HG03521 (cell line): Measurements from ENCODE around the gene UNG.
"Not testable (repeated sequence)": the region's sequence is repeated elsewhere in the genome, so short reads cannot be mapped to it uniquely, and the experiment has no call there.

Source experiments
- ATAC-seq: cut with Tn5 transposase; IDR thresholded peaks from one replicate; pipeline ENCODE4 v1.9.1; 2021; ENCODE audit warnings: mild to moderate bottlenecking, moderate library complexity; ENCODE audit not compliant: unreplicated experiment

The UNG gene

DNA sequence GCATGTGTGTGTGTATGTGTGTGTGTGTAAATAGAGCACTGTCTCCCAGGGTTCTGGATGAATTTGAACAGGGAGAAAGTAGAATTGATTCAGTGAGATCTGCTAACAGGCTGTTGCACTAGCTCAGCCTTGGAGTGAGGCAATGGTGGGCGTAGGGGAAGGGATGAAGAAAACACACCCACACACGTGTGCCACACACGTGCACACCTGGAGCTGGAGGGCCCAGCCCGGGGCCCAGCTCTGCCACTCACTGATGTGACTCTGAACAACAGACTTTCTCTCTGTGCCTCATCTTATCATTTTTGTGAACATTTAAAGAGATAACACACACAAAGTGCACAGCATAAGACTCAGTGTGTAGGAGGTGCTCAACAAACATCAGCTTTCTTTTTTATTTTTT is 23.2 kb downstream of the UNG start:
- ATAC-seq: no peak

DNA sequence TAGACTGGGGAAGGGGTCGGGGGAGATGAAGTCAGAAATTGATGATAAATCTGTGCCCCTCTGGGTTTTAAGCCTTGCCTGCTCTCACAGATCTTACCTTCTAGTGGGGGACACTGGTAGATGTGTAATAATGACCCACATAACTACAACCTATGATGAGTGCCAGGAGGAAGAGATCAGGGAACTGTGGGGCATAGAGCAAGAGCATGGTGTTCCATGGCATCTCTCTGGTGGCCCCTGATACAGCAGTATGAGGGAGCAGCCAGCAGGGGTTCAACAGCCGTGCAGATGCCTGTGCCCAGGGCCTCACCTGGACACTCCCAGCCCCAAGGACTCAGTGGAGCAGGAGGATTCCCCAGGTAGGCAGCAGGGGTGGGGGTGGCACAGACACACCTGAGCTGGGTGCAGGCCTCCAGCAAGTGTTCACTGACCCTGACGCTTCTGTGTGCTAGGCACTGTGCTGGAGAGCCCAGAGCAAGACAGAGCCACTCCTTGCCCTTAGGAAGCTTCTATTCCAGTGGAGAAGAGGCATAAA is 24.0 kb downstream of the UNG start:
- ATAC-seq: no peak

DNA sequence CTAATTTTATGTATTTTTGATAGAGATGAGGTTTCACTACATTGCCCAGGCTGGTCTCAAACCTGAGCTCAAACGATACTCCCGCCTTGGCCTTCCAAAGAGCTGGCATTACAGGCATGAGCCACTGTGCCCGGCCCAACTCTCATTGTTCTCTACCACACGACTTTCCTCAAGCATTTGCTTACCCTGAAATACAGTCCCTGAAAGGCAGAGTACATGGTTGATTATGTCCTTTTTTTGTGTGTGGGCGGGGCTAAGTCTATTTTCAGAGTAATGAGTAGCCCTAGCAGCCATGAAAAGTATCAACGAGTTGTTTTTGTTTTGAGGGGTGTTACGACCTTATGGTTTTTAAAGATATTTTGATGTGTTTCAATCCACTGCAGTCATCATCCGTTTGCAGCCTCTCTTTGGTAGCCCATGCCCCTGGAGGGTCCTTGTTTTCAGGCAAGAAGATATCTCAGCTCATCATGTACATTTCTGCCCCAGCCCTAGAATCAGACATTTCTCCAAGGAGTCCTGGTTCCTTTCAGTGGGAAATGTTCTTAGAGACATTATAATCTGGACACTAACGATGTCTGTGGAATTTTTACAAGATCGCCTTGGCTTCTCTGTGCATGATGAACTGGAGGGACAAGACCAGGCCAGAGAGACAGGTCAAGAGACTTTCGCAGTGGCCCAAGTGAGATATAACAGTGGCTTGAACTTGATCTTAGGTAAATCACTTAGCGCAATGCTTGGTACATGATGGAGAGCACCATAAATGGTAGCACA is 27.7 kb downstream of the UNG start:
- no peak for ATAC-seq

DNA sequence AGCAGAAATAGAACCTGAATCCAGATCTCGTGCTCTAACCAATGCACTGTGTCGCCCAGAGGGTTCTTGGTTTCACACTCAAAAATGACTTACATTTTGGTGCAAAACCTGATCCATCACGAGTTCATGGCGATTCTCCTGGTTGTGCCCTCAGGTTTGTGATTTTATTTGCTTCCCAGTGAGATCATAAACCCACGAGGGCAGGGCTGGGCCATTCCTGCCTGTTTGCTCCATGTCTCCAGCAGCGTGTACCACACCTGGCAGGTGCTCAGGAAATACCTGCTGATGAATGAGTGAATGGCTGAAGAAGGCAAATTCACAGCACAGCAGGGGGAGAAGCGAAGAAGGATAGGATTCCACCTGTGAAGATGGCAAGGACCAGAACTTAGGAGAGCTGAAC is 28.4 kb downstream of the UNG start:
- ATAC-seq: no peak

DNA sequence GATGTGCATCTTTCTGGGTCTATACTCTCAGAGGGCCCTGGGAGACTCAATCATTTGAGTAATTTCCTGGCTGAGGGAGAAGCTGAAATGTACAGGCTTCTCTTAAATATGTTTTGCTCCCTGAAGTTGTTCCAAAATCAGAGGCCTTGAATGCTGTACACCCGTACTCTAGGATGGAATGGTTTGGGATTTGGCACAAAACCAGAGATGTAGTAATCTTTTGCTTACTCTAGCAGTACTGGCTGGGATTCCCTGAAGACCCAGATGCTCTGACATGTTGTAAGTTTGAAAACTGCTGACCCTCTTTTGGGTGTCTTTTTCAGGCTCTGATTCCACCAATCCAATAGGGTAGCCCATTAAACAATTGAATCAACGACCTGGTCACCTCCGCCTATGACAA is 29.4 kb downstream of the UNG start:
- no peak for ATAC-seq

DNA sequence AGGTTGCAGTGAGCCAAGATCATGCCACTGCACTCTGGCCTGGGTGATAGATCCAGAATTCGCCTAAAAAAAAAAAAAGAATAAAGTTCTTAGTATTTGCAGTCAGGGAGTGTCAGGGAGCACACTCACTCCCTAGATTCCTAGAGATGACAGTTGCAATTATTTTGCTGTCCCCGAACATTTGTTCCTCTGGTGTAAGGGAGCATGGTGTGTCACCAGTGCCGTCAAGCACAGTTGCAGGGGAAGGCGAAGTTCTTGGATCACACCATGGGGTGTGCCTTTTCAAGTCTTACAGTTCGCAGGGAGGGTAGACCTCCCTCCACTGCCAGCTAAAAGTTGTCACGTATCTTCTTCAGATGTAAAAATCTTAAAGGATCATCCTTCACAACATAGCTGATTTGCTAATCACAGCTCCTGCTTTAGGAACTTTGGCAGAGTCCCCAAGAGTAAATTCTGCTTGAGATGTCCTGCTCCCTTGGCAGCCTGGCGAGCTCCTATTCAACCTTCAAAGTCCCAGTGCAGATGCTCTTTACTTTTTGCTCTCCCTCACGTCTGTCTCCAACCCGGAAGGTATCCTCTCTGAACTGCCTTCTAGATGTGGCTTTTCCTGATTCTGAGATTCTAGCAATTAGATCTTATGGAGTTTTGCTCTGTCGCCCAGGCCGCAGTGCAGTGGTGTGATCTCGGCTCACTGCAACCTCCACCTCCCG is 30.3 kb downstream of the UNG start:
- ATAC-seq: no peak

DNA sequence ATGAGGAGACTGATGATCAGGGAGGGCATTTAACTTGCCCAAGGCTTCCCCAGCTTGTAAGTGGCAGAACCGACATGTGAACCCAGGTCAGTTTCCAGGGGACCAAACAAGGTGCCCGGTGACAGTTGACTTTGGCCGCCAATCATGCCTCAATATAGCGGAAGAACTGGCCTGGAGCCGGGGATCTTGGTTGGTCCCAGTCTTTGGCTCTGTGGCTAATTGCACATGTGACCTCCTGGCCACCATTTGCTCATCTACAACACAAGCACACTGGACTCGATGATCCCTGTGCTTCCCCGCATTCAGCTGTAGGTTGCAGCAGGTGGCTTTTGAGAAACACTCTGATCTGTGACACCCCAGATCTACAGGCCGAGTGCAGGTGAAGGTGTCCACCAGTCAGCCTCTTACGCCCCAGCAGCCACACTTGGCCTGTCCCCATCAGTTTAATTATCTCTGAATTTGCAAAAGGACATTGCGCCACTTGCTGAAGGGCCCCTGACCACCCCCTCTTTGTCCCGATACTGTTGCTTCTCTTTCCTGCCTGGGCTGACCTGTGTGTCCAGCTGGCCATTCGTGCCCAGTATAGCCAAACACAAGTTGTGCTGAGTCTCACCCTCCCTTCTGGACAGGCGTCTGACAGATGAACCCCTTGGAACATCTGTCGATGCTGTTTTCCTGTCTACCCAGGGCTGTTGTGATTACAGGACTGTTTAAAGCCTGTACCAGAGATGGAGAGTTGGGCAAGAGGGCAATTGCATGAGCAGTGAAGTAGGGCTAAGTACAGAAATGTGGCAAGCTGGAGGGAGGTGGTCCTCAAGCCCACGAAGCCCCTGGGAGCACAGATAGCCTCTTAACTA is 33.1 kb downstream of the UNG start:
- no peak for ATAC-seq

DNA sequence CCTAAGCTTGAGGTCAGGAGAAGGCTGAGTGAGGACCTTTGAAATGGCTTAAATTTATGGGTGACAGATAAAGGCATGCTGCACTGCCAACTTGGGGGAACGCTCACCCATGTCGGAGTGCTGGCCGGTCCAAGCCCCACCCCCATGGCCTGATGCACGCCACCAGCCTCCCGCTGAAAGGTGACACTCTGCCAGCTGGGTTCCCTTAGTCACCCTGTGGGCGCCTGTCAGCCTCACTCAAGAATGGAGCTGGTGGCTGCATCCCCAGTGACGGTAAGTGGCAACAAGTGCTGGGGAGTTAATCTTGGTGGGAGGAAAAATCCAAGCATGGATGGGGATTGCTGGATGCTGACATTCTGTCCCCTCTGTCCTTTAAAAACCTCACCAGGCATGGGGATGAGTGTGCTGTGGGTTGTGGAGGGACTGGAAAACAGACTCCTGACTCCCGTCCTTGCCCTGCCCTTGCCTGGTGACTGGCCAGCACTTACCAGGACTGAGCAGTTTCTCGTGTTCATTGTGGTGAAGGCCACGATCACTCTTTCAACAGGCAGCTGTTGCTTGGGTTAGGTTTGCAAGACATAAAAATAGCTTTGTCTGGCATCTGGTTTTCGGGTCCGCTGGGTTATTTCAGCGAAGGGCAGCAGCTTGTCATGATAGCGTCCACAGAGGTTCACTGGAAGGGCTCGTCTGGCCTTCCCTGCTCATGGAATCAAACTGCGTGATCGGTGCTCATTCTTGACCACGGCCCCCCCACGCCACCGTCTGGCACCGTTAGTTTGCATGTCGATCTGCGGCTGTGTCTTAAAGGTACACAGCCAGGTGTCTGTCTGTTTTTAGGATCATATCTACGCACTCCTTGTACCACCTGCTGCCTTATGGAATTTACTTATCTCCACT is 34.0 kb downstream of the UNG start:
- ATAC-seq: no peak

DNA sequence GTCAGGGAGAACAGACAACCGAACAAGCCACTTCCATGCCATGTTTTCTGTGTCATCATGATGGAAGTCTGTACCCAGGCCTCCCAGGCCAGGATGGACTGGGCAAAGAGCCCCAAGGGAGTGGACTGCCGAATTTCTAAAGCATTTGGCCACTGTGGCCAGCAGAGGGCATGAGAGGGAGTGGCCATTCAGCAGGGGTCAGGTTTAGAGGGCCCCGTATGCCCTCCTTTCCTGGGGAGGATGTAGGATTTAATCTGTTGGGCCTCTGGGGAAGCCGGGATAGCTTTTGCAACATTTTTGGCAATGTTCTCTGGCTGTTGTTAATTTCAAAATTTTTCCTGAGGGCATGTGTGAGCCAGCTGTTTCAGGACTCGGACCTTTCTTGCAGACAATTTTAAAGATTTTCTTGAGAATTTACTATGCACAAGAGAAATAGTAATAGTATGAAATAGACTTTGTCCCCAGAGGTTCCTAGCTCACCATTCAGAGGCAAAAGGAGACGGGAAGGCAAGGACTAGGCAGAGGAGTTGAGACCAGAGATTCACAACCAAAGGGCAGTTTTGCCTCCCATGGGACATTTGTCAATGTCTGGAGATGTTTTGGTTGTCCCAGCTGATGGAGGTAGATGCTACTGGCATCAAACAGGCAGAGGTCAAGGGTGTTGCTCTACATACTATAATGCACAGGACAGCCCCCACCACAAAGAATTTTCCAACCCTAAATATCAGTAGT is 37.0 kb downstream of the UNG start:
- ATAC-seq: no peak

DNA sequence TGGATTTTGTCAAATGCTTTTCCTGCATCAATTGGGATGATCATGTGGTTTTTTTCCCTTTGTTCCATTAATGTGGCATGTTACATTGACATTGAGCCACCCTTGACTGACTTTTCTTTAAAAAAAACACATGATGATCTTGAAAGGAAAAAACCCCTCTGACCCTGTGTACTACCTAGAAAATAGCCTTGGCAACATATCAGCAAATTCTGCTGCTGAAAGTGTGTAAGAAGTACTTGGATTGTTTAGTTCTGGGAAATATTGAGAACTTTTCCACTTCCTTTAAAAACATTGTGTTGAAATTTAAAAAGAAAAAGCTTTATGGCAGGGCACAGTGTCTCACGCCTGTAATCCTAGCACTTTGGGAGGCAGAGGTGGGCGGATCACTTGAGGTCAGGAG is 39.7 kb downstream of the UNG start:
- ATAC-seq: no peak

DNA sequence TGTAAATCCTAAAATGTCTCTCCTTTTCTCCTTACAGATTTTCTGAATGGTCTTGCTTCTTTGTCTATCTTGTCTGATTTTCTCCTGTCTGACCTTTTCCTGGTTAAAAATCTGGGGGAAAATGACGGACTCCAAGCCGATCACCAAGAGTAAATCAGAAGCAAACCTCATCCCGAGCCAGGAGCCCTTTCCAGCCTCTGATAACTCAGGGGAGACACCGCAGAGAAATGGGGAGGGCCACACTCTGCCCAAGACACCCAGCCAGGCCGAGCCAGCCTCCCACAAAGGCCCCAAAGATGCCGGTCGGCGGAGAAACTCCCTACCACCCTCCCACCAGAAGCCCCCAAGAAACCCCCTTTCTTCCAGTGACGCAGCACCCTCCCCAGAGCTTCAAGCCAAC is 42.0 kb downstream of the UNG start:
- no peak for ATAC-seq

DNA sequence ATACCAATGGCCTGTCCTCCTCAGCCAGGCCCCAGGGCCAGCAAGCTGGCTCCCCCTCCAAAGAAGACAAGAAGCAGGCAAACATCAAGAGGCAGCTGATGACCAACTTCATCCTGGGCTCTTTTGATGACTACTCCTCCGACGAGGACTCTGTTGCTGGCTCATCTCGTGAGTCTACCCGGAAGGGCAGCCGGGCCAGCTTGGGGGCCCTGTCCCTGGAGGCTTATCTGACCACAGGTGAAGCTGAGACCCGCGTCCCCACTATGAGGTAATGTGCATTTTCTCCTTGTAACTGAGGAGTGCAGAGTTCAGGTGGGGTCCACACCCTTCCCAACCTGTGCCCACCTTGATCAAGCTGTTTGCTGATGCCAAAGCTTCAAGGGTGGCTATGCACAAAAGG is 42.4 kb downstream of the UNG start:
- no peak for ATAC-seq

DNA sequence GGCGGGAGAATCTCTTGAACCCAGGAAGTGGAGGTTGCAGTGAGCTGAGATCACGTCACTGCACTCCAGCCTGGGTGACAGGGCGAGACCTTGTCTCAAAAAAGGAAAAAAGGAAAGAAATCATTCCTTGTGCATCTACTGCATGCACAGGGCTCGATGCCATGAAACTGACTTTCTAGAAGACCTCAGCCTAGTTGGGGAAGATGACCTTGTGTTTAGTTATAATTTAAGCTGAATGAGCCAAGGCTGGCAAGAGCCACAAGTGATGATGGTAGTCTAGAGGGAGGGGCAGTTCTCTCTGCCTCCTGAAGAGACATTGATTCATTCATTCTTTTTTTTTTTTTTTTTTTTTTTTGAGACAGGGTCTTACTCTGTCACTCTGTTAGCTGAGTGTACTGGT is 43.2 kb downstream of the UNG start:
- no peak for ATAC-seq

DNA sequence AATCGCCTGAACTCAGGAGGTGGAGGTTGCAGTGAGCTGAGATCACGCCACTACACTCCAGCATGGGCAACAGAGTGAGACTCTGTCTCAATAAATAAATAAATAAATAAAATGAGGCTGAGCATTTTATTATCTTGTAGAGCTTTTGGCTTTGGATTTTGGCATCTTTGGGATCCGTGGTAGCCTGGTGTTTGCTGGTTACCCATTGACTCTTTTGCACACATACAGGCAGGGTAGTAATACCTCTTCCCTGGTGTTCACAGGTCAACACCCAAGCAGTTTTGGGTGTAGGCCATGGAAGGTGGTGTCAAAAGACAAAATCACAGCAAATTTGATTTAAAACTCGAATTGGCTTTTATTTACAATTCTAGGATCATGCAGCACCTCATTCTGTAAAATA is 46.8 kb downstream of the UNG start:
- ATAC-seq: no peak

DNA sequence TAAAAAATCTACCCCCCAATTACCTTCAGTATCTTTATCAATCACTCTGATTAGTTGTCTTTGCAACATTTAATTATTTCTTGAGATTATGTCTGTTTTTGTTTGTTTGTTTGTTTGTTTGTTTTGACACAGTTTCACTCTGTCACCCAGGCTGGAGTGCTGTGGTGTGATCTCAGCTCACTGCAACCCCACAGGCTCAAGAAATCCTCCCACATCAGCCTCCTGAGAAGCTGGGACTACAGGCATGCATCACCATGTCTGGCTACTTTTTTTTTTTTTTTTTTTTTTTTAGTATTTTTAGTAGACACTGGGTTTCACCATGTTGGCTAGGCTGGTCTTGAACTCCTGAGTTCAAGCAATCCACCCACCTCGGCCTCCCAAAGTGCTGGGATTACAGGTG is 49.7 kb downstream of the UNG start:
- ATAC-seq: not testable (repeated sequence)

DNA sequence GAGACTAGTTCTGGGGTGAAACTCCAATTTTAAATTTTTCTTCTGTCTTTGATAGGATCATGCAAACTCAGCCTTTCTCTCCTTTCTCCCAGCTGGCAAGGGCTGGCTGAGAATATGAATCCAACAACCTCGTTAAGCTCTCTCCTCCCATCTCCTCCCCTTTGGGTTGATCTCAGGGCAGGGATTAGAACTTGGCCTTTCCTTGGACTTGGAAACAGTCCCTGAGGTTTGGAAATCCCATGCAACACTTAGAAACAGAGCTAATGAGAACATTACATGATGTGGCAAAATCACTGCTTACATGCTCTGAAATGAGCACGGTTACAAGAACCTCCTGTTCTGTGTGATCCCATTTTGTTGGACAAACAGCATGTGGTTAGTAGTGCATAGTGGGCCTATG is 50.6 kb downstream of the UNG start:
- ATAC-seq: no peak

DNA sequence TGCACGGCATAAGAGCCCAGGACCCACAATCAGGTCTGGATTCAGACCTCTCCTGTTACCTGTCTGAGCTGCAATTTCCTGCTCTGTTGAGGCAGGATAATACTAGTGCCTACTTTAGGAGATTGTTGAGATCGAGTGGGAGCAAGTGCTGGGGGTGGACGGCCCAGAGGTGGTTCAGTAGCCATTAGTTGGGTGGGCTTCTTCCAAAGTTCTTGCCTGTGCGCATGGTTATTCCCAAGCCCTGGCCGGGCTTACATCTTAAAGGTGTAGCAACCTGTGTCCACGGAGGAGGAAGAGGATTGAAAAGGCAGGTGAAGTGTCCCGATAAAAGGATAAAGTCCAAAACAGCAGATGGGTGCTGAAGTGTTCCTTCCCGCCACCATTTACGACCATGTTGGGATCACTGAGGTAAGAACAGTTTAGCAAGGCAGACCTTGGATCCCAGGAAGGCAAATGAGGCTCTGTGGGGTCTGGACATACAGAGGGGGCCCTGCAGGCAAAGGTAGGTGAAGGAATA is 52.8 kb downstream of the UNG start:
- no peak for ATAC-seq

DNA sequence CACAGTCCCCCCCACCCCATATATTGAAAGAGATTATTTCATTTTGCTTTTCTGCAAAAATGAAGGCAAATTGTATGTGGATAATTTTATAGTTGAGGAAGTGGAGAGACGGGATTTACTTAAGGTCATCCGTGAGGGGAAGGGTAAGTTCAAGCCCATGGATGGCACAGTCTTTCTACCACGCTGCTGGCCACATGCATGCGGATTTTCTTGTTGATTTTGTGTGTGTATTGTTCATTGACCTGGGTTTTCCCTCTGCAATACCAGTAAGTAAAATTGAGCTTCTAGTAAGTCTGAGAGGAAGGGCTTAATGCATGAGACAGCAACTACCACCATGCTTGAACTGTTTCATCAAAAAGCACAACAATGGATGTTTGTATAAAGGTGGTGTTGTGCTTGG is 54.1 kb downstream of the UNG start:
- no peak for ATAC-seq

DNA sequence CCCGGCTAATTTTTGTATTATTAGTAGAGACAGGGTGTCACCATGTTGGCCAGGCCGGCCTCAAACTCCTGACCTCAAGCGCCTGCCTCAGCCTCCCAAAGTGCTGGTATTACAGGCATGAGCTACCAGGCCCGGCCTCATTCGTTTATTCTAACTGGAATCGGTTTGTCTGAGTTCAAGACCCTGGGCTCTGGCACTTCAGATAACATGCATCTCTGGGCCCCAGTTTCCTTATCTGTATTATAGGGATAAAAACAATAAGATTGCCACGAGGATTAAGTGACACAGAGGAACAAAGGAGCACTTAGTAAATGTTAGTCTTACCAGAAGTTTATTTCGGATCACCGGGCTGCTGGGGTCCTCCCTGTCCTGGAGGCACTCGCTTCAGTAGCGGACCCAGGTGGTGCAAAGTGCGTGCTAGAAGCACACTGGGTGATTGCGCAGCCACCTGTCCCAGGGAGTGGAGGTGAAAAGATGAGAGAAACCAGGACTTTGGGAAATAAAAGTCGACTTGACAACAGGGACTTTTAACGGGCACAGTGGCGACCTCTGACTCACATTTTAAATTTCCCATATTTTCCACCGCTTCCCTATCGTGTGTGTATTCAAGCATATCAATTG is 56.5 kb downstream of the UNG start:
- ATAC-seq: no peak
